Kidney (tissue), 14 donors: ENCODE data around the gene MYO7A. TPM values are rescaled to one million over a fixed set of nuclear protein-coding genes. Genes with fewer than 3 reads are reported as not detected.

ENCODE experiments used
- DNase-seq, 5 donors: peaks; one replicate each; pipeline ENCODE4 v3.0.0-alpha.2; 2013 to 2020
- FAIRE-seq: peaks from 2 replicates; lab custom pipeline; 2012; peaks lifted over from hg19 to GRCh38; lab: Jason Lieb, UNC
- H3K27ac ChIP-seq, 2 donors: one replicate each; pipeline ENCODE4 v1.7.0; 2013; ENCODE audit warnings: low read depth in 2 of 2, low read length in 2 of 2, inconsistent platforms in 1 of 2
- H3K27me3 ChIP-seq: one replicate; pipeline ENCODE4 v1.7.1; 2013; ENCODE audit warnings: low read length, inconsistent platforms; ENCODE audit not compliant: control insufficient read depth, insufficient read depth
- H3K36me3 ChIP-seq, 3 donors: one replicate each; pipeline versions ENCODE4 v1.7.0 to v1.7.1; 2013; ENCODE audit warnings: low read length in 3 of 3, control low read depth in 1 of 3, inconsistent platforms in 1 of 3; ENCODE audit not compliant: insufficient read depth in 3 of 3, control insufficient read depth in 2 of 3
- H3K4me1 ChIP-seq, 3 donors: one replicate each; pipeline versions ENCODE4 v1.7.0 to v1.7.1; 2013; ENCODE audit warnings: low read length in 3 of 3, inconsistent platforms in 1 of 3, low read depth in 1 of 3; ENCODE audit not compliant: control insufficient read depth in 2 of 3, insufficient read depth in 2 of 3
- H3K4me3 ChIP-seq, 3 donors: one replicate each; pipeline versions ENCODE4 v1.7.0 to v1.8.1; 2013; ENCODE audit warnings: low read length in 3 of 3, control low read depth in 1 of 3, inconsistent platforms in 1 of 3
- H3K9ac ChIP-seq, 3 donors: one replicate each; pipeline versions ENCODE4 v1.7.0 to v1.7.1; 2013; ENCODE audit warnings: low read length in 3 of 3, control low read depth in 1 of 3, inconsistent platforms in 1 of 3
- H3K9me3 ChIP-seq, 3 donors: one replicate each; pipeline versions ENCODE4 v1.7.0 to v1.7.1; 2013; ENCODE audit warnings: low read length in 3 of 3, control low read depth in 1 of 3, inconsistent platforms in 1 of 3; ENCODE audit not compliant: control insufficient read depth in 2 of 3, insufficient read depth in 1 of 3
- CTCF ChIP-seq: IDR thresholded peaks from 3 replicates; pipeline ENCODE4 v1.5.1; 2012; ENCODE audit warnings: mild to moderate bottlenecking, moderate library complexity, borderline replicate concordance; ENCODE audit not compliant: insufficient read depth; ENCODE audit errors: extremely low read depth
- intact Hi-C: fragments of 100-400 bp; cut with DNase I; formaldehyde crosslinking; loops from one replicate; pipeline ENCODE4 v1.11.1; 2022
- polyA plus RNA-seq: library from polyadenylated mRNA; stranded (reverse); fragments of 350-450 nt; fragmentation: Illumina TruSeq; extraction: RNeasy Lipid Tissue Mini Kit (QIAGEN cat#74804); gene quantifications from one replicate; pipeline ENCODE4 v1.2.3, GENCODE V29; 2014; ENCODE audit warnings: low read depth, low replicate concordance; ENCODE audit not compliant: insufficient read depth
- total RNA-seq: library from RNA; stranded (reverse); fragmentation: NEBNext Ultra II Directional; extraction: Animal tissue kit (Norgen Biotek cat#: 25700); gene quantifications from one replicate; pipeline ENCODE4 v1.2.1, GENCODE V29; 2021
- donor health status: control.
- donor health status: control.
- donor health status: control.
- donor health status: control.
- donor health status: control.
- donor health status: DM: yes; HTN: yes; CAD: no.
- donor health status: Normal renal cell carcinoma (clear cell type).

Gene MYO7A
- total and polyA plus RNA-seq, 2 donors from 2014 or later, result 6.1 to 10.7 TPM

GRCh38 chr11:77163271-77163670, 35.2 kb downstream of the MYO7A start:
- H3K27ac ChIP-seq, result no peak overlapping the region
- FAIRE-seq (no peak), DNase-seq (no peak)
- H3K9ac ChIP-seq, result no peak overlapping the region
- peaks cover 0 to 4% (median 0%) of the 10 kb centered on the region in 3 donors for H3K36me3 ChIP-seq
- no peaks in the 10 kb centered on the region for H3K4me1 ChIP-seq
- intact Hi-C loops, result no loop called here
- TF ChIP-seq CTCF, result no peak
- H3K4me3 ChIP-seq, result no peak overlapping the region
- no peaks in the 10 kb centered on the region for H3K27me3 ChIP-seq
- H3K9me3 ChIP-seq, result no peaks in the 10 kb centered on the region

DNA sequence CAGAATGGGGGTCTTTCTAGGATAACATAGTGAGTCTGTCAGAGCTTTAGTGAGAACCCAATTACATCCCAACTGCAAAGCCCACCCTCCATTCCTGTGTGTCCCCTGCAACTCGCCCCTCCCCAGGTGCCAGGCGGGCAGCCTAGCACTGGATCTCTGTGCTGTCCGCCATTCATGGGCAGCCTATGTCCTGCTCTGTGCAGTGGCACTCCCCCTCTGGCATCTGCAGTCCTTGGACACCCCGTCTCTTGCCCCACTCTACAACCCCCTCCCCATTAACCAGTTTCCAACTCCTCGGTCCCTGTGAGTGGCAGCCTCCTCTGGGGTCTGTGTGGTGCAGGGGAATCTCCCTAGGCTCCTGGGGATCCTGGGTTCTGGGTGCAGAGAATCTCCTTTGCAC, 37.0 kb downstream of the MYO7A start:
- Histone ChIP-seq H3K27ac (no peak overlapping the region), H3K9ac (no peak overlapping the region), H3K4me3 (no peak overlapping the region), H3K9me3 (no peaks in the 10 kb centered on the region), H3K27me3 (no peaks in the 10 kb centered on the region), H3K36me3 (no peaks in the 10 kb centered on the region), H3K4me1 (no peaks in the 10 kb centered on the region)
- intact Hi-C loops, result no loop called here
- FAIRE-seq (no peak), DNase-seq (no peak)
- no peak for TF ChIP-seq CTCF

DNA sequence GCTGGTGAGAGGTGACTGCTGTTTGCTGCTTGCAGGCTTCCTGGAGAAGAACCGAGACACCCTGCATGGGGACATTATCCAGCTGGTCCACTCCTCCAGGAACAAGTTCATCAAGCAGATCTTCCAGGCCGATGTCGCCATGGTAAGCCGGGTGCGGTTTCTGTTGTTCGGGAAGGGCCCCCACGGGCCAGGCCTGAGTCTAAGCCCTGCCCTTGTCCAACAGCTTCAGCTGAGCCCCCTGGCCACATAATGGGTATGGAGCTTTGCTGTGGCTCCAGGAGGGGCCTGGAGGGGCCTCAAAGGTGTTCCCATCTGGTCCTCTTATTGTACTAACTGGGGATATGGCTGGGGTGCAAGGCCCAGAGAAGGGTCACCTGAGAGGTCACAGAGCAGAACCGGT, 38.0 kb downstream of the MYO7A start:
- no peak overlapping the region for H3K4me3 ChIP-seq
- no peak overlapping the region for H3K27ac ChIP-seq
- no peaks in the 10 kb centered on the region for H3K9me3 ChIP-seq
- no peaks in the 10 kb centered on the region for H3K27me3 ChIP-seq
- H3K36me3 ChIP-seq, result peaks cover 0 to 3% (median 0%) of the 10 kb centered on the region in 3 donors
- TF ChIP-seq CTCF, result no peak
- DNase-seq, result peak in 1 of 5 donors; percentile 45
- H3K4me1 ChIP-seq, result no peaks in the 10 kb centered on the region
- intact Hi-C loops, result no loop called here
- no peak overlapping the region for H3K9ac ChIP-seq
- FAIRE-seq, result no peak

GRCh38 chr11:77167111-77167626, 39.1 kb downstream of the MYO7A start:
- FAIRE-seq (no peak), DNase-seq (peak in 1 of 5 donors; percentile 37)
- no peaks in the 10 kb centered on the region for H3K27me3 ChIP-seq
- intact Hi-C loops, result no loop called here
- no peak overlapping the region for H3K27ac ChIP-seq
- H3K9me3 ChIP-seq, result no peaks in the 10 kb centered on the region
- H3K36me3 ChIP-seq, result peaks cover 0 to 3% (median 0%) of the 10 kb centered on the region in 3 donors
- no peak for TF ChIP-seq CTCF
- peaks cover 0 to 2% (median 0%) of the 10 kb centered on the region in 3 donors for H3K4me1 ChIP-seq
- no peak overlapping the region for H3K9ac ChIP-seq
- no peak overlapping the region for H3K4me3 ChIP-seq
